ENCODE data around the gene TNFRSF1B.

- TF ChIP-seq CTCF (IDR thresholded peaks at IDR 0.05): no peak
- no peak for TF ChIP-seq POLR2A (IDR thresholded peaks at IDR 0.05)
These were observed 42.7 kb downstream of the TNFRSF1B start for GRCh38 chr1:12209495-12209832.
